ENCODE results near the gene PRTG. TPM values are rescaled to one million over a fixed set of nuclear protein-coding genes. Genes with fewer than 3 reads are reported as not detected.
"Not testable (repeated sequence)": the region's sequence is repeated elsewhere in the genome, so short reads cannot be mapped to it uniquely, and the experiment has no call there.

The PRTG gene
- total RNA-seq: 0.56 TPM

GRCh38 chr15:55742927-55743728, at the start of gene PRTG:
Gene PRTG, minus strand, starts transcription at chr15:55743152. Its CDS starts 221 bp downstream, at chr15:55742931.
- peak; percentile 62 for ATAC-seq

GRCh38 chr15:55791551-55792400, 48.8 kb upstream of the PRTG start:
- no peak for ATAC-seq

GRCh38 chr15:55789066-55789660, 46.2 kb upstream of the PRTG start:
- no peak for ATAC-seq

- no peak for ATAC-seq
Measured at GRCh38 chr15:55786341-55786740, 43.4 kb upstream of the PRTG start.

- not testable (repeated sequence) for ATAC-seq
Measured at GRCh38 chr15:55785593-55785992, 42.6 kb upstream of the PRTG start.

- no peak for ATAC-seq
Measured at GRCh38 chr15:55784286-55784685, 41.3 kb upstream of the PRTG start.

GRCh38 chr15:55782901-55783300, 39.9 kb upstream of the PRTG start:
- no peak for ATAC-seq

- ATAC-seq: no peak
Measured at GRCh38 chr15:55780292-55780691, 37.3 kb upstream of the PRTG start.

- ATAC-seq: no peak
Measured at GRCh38 chr15:55778932-55779331, 36.0 kb upstream of the PRTG start.

GRCh38 chr15:55775316-55775715, 32.4 kb upstream of the PRTG start:
- ATAC-seq: no peak

GRCh38 chr15:55774113-55774970, 31.4 kb upstream of the PRTG start:
- ATAC-seq: no peak

GRCh38 chr15:55770806-55771205, 27.9 kb upstream of the PRTG start:
- ATAC-seq: no peak

- no peak for ATAC-seq
Measured at GRCh38 chr15:55770261-55770660, 27.3 kb upstream of the PRTG start.

GRCh38 chr15:55768670-55769185, 25.8 kb upstream of the PRTG start:
- ATAC-seq: no peak

GRCh38 chr15:55766676-55767075, 23.7 kb upstream of the PRTG start:
- ATAC-seq: no peak

GRCh38 chr15:55764398-55764797, 21.4 kb upstream of the PRTG start:
- ATAC-seq: no peak

GRCh38 chr15:55758580-55758986, 15.6 kb upstream of the PRTG start:
- ATAC-seq: no peak

- not testable (repeated sequence) for ATAC-seq
Measured at GRCh38 chr15:55753433-55753832, 10.5 kb upstream of the PRTG start.

GRCh38 chr15:55750706-55751105, 7.8 kb upstream of the PRTG start:
- ATAC-seq: no peak

- no peak for ATAC-seq
Measured at GRCh38 chr15:55743729-55744655, 1.0 kb upstream of the PRTG start.

GRCh38 chr15:55742498-55742926, 440 bp downstream of the PRTG start:
- ATAC-seq: peak; percentile 36

Data from esophagus mucosa (tissue), 1 donor.